Measurements from ENCODE around the gene MIEN1. TPM values are rescaled to one million over a fixed set of nuclear protein-coding genes. Genes with fewer than 3 reads are reported as not detected.

Gene MIEN1
- total RNA-seq, 1 donor: 33.1 TPM

GRCh38 chr17:39744075-39744835 lies 13.9 kb upstream of the MIEN1 start:
- H3K4me3 ChIP-seq (ENCODE audit: low read depth, low read length): no peak overlapping the region
- TF ChIP-seq, protein P1, sequence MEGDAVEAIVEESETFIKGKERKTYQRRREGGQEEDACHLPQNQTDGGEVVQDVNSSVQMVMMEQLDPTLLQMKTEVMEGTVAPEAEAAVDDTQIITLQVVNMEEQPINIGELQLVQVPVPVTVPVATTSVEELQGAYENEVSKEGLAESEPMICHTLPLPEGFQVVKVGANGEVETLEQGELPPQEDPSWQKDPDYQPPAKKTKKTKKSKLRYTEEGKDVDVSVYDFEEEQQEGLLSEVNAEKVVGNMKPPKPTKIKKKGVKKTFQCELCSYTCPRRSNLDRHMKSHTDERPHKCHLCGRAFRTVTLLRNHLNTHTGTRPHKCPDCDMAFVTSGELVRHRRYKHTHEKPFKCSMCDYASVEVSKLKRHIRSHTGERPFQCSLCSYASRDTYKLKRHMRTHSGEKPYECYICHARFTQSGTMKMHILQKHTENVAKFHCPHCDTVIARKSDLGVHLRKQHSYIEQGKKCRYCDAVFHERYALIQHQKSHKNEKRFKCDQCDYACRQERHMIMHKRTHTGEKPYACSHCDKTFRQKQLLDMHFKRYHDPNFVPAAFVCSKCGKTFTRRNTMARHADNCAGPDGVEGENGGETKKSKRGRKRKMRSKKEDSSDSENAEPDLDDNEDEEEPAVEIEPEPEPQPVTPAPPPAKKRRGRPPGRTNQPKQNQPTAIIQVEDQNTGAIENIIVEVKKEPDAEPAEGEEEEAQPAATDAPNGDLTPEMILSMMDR (IDR thresholded peaks at IDR 0.05; ENCODE audit: insufficient read depth, low read length): no peak
- DNase-seq (ENCODE audit: low read depth): no peak

- H3K4me3 ChIP-seq (ENCODE audit: low read depth, low read length): no peak overlapping the region
- DNase-seq (ENCODE audit: low read depth): no peak
- TF ChIP-seq, protein P1 (IDR thresholded peaks at IDR 0.05; ENCODE audit: insufficient read depth, low read length): no peak
Observed at GRCh38 chr17:39742856-39743436, 12.6 kb upstream of the MIEN1 start.

- TF ChIP-seq, protein P1 (IDR thresholded peaks at IDR 0.05; ENCODE audit: insufficient read depth, low read length): no peak
- DNase-seq (ENCODE audit: low read depth): no peak
- H3K4me3 ChIP-seq (ENCODE audit: low read depth, low read length): no peak overlapping the region
Observed at GRCh38 chr17:39742126-39742855, 12.0 kb upstream of the MIEN1 start.

DNA sequence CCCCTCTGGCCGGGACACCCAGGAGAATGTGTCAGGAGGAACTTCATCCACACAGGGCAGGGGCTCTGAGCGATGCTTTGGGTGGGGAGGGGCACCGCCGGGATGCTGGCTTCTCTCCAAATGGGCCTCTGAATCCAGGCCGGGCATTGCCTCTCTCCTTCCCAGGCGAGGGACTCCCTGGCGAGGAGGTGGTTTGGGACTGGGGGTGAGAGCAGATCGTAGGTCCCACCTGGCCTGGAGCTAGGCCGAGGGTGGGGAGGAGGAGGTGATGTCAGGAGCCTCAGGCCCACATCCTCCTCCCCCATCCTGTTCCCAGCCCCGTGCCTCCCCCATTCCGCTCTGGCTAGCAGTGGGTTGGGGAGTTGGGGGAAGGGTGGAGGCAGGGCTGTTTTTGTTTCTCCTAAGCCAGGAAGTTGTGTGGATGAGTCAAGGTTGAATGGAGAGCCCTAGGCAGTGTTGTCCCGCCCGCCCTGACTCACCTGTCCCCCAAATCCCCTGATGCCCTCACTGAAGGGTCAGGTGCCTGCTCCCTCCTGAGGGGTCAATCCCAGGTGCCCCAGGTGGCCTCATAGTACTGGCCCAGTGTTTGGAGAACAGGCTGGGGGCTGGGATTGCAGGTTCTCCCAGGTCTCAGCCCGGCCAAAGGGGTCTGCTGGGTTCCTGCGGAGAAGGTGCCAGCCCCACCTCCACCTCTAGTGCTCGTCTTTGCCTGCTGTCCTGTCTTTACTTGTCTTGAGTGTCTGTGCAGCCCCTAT lies 10.2 kb upstream of the MIEN1 start:
- H3K4me3 ChIP-seq (ENCODE audit: low read depth, low read length): no peak overlapping the region
- TF ChIP-seq, protein P1 (IDR thresholded peaks at IDR 0.05; ENCODE audit: insufficient read depth, low read length): no peak
- DNase-seq (ENCODE audit: low read depth): peak; percentile 37

GRCh38 chr17:39739885-39740356 lies 9.6 kb upstream of the MIEN1 start:
- no peak for DNase-seq (ENCODE audit: low read depth)
- TF ChIP-seq, protein P1 (IDR thresholded peaks at IDR 0.05; ENCODE audit: insufficient read depth, low read length): no peak
- no peak overlapping the region for H3K4me3 ChIP-seq (ENCODE audit: low read depth, low read length)

All from fibroblast of the aortic adventitia (primary cell).